Measurements from ENCODE around the gene SULT1A1.
A peak's percentile ranks its signal among the peaks of the same experiment; 100 is the strongest.
"Not testable (repeated sequence)": the region's sequence is repeated elsewhere in the genome, so short reads cannot be mapped to it uniquely, and the experiment has no call there.

SULT1A1 gene

DNA sequence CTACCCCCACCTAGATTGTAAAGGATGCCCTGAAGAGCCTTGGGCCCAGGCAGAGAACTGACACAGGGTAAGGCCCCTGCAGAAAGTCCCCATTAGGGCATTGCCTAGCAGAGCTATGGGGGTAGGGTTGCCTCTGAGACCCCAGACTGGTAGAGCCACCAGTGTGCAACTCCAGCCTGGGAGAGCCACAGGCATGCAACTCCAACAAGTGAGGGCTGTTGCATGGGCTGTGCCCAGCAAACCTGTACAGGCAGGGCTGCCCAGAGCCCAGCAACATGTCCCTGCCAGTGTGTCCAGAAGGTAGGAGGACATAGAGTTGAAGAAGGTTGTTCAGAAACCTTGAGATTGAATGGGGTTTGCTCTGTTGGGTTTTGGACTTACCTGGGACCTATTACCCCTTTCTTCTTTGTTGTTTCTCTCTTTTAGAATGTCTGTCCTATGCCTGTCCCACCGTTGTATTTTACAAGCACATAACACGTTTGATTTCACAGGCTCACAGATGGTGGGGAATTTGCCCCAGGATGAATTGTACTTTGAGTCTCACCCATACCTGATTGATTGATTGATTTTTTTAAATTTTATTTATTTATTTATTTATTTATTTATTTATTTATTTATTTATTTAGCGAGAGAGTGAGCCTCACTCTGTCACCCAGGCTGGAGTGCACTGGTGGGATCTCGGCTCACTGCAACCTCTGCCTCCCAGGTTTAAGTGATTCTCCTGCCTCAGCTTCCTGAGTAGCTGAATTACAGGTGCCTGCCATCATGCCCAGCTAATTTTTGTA, 39.7 kb downstream of the SULT1A1 start:
- Mint-ChIP-seq H3K4me1 (ENCODE audit: low read depth in 2 of 2) (peaks cover 35 to 44% of the 10 kb centered on the region in 2 donors), H3K4me3 (no peak overlapping the region), H3K27ac (peak overlapping the region in 1 of 2 donors; percentile 56), H3K9me3 (peaks cover 2 to 7% of the 10 kb centered on the region in 2 donors), H3K27me3 (no peaks in the 10 kb centered on the region), H3K36me3 (ENCODE audit: insufficient read depth) (peaks cover 2% of the 10 kb centered on the region)
- ATAC-seq (replicated peaks) (no peak), DNase-seq (no peak)

GRCh38 chr16:28569021-28569420, 40.8 kb downstream of the SULT1A1 start:
- H3K4me3 Mint-ChIP-seq = no peak overlapping the region
- peak overlapping the region in 1 of 2 donors; percentile 83 for H3K27ac Mint-ChIP-seq
- H3K36me3 Mint-ChIP-seq (ENCODE audit: insufficient read depth) = peaks cover 2% of the 10 kb centered on the region
- no peaks in the 10 kb centered on the region for H3K27me3 Mint-ChIP-seq
- ATAC-seq (replicated peaks) (no peak), DNase-seq (no peak)
- H3K9me3 Mint-ChIP-seq = peaks cover 2 to 7% of the 10 kb centered on the region in 2 donors
- H3K4me1 Mint-ChIP-seq (ENCODE audit: low read depth in 2 of 2) = peaks cover 31 to 43% of the 10 kb centered on the region in 2 donors

DNA sequence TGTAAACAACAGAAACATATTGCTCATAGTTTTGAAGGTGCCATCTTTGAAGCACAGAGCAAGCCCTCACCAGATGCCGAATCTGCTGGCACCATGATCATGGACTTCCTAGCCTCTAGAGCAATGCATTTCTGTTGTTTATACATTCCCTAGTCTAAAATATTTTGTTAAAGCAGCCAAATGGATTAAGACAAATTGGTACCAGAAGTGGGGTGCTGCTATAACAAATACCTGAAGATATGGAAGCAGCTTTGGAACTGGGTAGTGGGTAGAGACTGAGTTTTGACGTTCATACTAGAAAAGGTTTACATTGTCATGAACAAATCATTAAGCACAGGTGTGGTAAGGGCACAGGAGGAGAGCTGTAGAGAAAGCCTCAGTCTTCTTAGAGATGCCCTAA, 42.6 kb downstream of the SULT1A1 start:
- H3K36me3 Mint-ChIP-seq (ENCODE audit: insufficient read depth) = peaks cover 5% of the 10 kb centered on the region
- H3K9me3 Mint-ChIP-seq = peaks cover 2 to 7% of the 10 kb centered on the region in 2 donors
- H3K27ac Mint-ChIP-seq = no peak overlapping the region
- ATAC-seq (replicated peaks) (no peak), DNase-seq (no peak)
- H3K4me1 Mint-ChIP-seq (ENCODE audit: low read depth in 2 of 2) = peaks cover 24 to 34% of the 10 kb centered on the region in 2 donors
- no peaks in the 10 kb centered on the region for H3K27me3 Mint-ChIP-seq
- no peak overlapping the region for H3K4me3 Mint-ChIP-seq

- not testable (repeated sequence) for ATAC-seq (replicated peaks); H3K36me3 Mint-ChIP-seq (ENCODE audit: insufficient read depth); H3K9me3 Mint-ChIP-seq; H3K27me3 Mint-ChIP-seq; H3K4me3 Mint-ChIP-seq; DNase-seq
- Mint-ChIP-seq H3K4me1 (ENCODE audit: low read depth in 2 of 2) (peaks cover 23 to 31% of the 10 kb centered on the region in 2 donors), H3K27ac (peak overlapping the region in 1 of 2 donors; percentile 49)
Measured at GRCh38 chr16:28566233-28566925, 43.5 kb downstream of the SULT1A1 start.

- Mint-ChIP-seq H3K36me3 (ENCODE audit: insufficient read depth) (peaks cover 16% of the 10 kb centered on the region), H3K9me3 (peaks cover 2 to 7% of the 10 kb centered on the region in 2 donors)
Measured at GRCh38 chr16:28563218-28563617, 46.6 kb downstream of the SULT1A1 start.

GRCh38 chr16:28562199-28562598, 47.6 kb downstream of the SULT1A1 start:
- DNase-seq = no peak
- Mint-ChIP-seq H3K36me3 (ENCODE audit: insufficient read depth) (peaks cover 27% of the 10 kb centered on the region), H3K9me3 (peaks cover 0 to 1% of the 10 kb centered on the region in 2 donors), H3K27me3 (no peaks in the 10 kb centered on the region), H3K4me3 (no peak overlapping the region), H3K4me1 (ENCODE audit: low read depth in 2 of 2) (peaks cover 18 to 20% of the 10 kb centered on the region in 2 donors), H3K27ac (peak overlapping the region; percentile 36 to 52)
- no peak for ATAC-seq (replicated peaks)

More at GRCh38 chr16:28563218-28563617, 46.6 kb downstream of the SULT1A1 start:
- ATAC-seq (replicated peaks) (no peak), DNase-seq (no peak)
- peaks cover 20 to 26% of the 10 kb centered on the region in 2 donors for H3K4me1 Mint-ChIP-seq (ENCODE audit: low read depth in 2 of 2)
- H3K27ac Mint-ChIP-seq = peak overlapping the region; percentile 36 to 52
- no peak overlapping the region for H3K4me3 Mint-ChIP-seq
- no peaks in the 10 kb centered on the region for H3K27me3 Mint-ChIP-seq

DNA sequence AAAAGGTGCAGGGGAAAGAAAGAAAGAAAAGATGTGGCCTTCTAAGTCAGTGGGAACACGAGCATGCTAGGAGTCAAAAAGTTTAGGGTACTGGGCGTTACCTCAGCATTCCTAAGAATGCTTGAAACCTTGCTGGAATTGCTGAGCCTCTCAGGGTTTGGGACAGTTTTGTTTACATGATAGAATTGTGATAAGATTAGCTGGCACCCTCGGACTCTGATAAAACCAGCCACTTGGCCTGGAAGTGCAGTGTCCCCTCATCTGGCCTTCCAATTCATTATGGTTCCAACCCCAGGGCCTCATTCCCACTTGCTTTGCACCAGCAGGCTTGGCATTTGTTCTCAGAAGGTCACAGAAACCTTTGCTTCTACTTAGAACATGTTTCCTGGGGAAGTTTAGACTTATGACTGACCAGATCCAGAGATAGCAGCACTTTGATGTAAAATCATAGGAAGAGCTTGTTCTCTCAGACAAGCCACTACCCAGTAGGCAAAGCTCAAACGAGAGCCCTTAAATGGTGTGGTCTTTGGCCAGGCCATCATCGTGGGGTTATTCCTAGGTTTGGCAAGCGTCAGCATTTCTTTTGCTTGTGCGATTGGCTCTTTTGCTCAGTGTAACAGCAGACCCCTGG, 48.2 kb downstream of the SULT1A1 start:
- no peaks in the 10 kb centered on the region for H3K27me3 Mint-ChIP-seq
- peaks cover 30% of the 10 kb centered on the region for H3K36me3 Mint-ChIP-seq (ENCODE audit: insufficient read depth)
- no peak overlapping the region for H3K4me3 Mint-ChIP-seq
- ATAC-seq (replicated peaks) (no peak), DNase-seq (no peak)
- H3K9me3 Mint-ChIP-seq = no peaks in the 10 kb centered on the region
- H3K4me1 Mint-ChIP-seq (ENCODE audit: low read depth in 2 of 2) = peaks cover 18 to 19% of the 10 kb centered on the region in 2 donors
- H3K27ac Mint-ChIP-seq = no peak overlapping the region

DNA sequence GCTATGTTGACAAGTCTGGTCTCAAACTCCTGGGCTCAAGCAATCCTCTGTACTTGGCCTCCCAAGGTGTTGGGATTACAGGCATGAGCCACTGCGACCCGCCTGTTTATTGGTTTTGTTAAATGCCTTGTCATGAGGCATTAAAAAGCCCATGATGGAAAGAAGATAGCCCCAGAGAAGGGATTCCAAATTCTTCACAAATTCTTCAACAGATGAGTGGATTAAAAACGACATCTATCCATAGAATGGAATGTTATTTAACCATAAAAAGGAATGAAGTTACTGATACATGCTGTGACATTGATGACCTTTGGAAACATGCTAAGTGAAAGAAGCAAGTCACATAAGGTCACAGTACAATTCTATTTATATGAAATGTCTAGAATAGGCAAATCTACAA, 51.4 kb downstream of the SULT1A1 start:
- Mint-ChIP-seq H3K4me1 (ENCODE audit: low read depth in 2 of 2) (peaks cover 17 to 19% of the 10 kb centered on the region in 2 donors), H3K4me3 (no peak overlapping the region), H3K27ac (no peak overlapping the region), H3K36me3 (ENCODE audit: insufficient read depth) (peaks cover 41% of the 10 kb centered on the region), H3K9me3 (no peaks in the 10 kb centered on the region), H3K27me3 (no peaks in the 10 kb centered on the region)
- no peak for DNase-seq
- no peak for ATAC-seq (replicated peaks)

GRCh38 chr16:28556914-28557320, 52.9 kb downstream of the SULT1A1 start:
- Mint-ChIP-seq H3K36me3 (ENCODE audit: insufficient read depth) (peaks cover 44% of the 10 kb centered on the region), H3K4me1 (ENCODE audit: low read depth in 2 of 2) (peaks cover 11 to 15% of the 10 kb centered on the region in 2 donors)

GRCh38 chr16:28555561-28555960, 54.3 kb downstream of the SULT1A1 start:
- ATAC-seq (replicated peaks) (no peak), DNase-seq (no peak)
- Mint-ChIP-seq H3K9me3 (no peaks in the 10 kb centered on the region), H3K4me1 (ENCODE audit: low read depth in 2 of 2) (peaks cover 7 to 14% of the 10 kb centered on the region in 2 donors), H3K36me3 (ENCODE audit: insufficient read depth) (peaks cover 42% of the 10 kb centered on the region), H3K27me3 (no peaks in the 10 kb centered on the region), H3K27ac (no peak overlapping the region), H3K4me3 (peak overlapping the region in 1 of 2 donors; percentile 91)

More at GRCh38 chr16:28556914-28557320, 52.9 kb downstream of the SULT1A1 start:
- H3K27me3 Mint-ChIP-seq = no peaks in the 10 kb centered on the region
- no peak overlapping the region for H3K27ac Mint-ChIP-seq
- H3K9me3 Mint-ChIP-seq = no peaks in the 10 kb centered on the region
- no peak overlapping the region for H3K4me3 Mint-ChIP-seq
- no peak for ATAC-seq (replicated peaks)
- DNase-seq = no peak
